Colon (tissue), 2 donors: ENCODE measurements around the gene CCNI.
"Not testable (repeated sequence)": the region's sequence is repeated elsewhere in the genome, so short reads cannot be mapped to it uniquely, and the experiment has no call there.

Experiments used
- FAIRE-seq: peaks from 2 replicates; lab custom pipeline; 2012; peaks lifted over from hg19 to GRCh38; lab: Jason Lieb, UNC
- donor health status: control.
- donor health status: control.

The CCNI gene, protein sequence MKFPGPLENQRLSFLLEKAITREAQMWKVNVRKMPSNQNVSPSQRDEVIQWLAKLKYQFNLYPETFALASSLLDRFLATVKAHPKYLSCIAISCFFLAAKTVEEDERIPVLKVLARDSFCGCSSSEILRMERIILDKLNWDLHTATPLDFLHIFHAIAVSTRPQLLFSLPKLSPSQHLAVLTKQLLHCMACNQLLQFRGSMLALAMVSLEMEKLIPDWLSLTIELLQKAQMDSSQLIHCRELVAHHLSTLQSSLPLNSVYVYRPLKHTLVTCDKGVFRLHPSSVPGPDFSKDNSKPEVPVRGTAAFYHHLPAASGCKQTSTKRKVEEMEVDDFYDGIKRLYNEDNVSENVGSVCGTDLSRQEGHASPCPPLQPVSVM

DNA sequence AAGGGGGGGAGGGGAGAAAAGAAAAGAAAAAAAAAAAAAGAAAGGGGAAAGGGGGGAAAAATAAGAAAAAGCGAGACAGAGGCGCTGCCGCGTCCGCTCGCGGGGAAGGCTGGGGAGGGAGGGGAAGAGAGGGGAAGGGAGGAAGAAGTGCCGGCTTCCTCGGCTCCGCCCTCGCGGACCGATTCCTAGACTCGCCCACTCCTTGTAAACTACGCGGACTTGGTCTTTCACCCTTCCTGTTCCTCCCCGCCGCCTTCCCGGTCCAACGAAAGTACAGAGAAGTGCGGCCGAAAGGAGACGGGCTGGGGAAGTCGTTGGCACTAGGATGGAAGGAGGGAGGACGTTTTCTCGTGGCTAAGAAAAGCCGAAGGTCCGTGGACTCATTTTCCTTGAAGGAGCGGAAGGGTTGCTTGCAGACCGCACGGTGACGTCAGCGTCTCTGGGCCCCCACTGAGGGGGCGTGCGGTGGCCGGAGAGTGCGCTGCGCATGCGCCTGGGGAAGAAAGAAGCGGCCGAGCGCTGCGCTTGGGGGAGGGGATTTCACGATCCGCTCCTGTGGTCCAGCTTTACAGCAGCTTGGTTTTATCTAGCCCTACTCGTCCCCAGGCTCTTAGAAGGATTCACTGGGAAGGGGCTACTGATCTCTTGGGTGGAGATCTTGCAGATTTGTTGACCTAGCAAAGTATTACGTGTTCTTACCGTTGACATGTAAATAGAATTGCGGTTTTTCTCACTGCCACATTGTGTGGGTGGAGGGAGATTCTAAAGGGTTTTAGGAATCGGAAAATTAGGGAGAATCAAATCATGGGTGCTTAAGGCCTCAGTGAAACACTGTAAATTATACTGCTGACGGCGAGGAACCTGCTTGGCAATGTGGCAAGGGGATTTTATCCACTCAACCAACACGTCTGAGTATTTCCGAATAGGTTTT lies at the start of gene CCNI:
TSS of gene CCNI (minus strand) at position 121 of the 931 bp plus-strand sequence. CDS start 9,627 bp downstream, outside the sequence.
- FAIRE-seq = no peak

DNA sequence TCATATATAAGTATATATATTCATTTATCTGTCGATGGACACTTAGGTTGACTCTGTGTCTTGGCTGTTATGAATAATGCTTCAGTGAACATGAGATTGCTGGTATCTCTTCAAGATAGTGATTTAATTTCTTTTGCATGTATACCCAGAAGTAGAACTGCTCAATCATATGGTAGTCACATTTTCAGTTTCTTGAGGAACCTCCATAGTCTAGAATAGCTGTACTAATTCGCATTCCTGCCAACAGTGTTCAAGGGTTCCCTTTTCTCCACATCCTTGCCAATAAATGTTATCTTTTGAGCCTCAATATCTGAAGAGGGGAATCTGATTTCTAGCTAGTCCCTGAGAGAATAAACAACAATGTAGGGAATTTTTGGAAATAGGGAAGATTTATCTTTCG lies 48.8 kb upstream of the CCNI start:
- FAIRE-seq = no peak

DNA sequence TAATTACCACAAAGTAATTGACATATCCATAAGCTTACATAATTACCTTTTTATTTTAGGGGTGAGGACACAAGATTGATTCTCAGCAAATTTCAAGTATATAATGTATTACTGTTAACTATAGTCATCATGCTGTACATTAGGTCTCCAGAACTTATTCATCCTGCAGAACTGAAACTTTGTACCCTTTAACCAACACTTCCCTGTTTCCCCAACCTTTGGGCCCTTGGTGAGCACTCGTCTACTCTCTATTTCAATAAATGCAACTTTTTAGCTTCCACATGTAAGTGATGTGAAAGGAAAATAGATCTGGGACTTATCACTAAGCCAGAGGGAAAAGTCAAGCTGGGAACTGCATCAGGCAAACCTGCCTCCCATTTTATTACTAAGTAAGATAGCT lies 47.6 kb upstream of the CCNI start:
- no peak for FAIRE-seq

- no peak for FAIRE-seq
These were observed 46.9 kb upstream of the CCNI start for GRCh38 chr4:77122656-77123055.

DNA sequence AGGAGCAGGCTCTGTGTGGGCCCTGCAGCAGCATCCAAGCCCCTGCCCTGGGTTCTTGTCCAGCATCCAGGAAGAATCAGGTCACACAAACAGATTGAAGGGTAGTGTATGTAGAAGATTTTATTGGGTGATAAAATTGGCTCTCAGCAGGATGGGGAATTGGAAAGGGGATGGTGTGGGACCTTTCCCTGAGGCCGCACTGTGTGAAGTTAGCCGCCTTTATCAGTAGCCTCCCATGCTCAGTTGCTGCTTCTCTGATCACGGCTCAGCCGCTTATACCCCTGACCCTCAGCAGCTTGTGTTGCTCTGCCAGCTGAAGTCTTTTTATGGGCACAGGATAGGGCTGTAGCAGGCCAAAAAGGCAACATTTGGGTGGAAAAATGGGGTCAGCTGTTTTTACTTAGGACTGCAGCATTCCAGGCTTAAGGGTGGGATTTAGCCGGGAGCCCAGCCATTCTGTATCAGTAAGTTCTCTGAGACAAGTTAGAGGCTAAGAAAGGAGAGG lies 46.0 kb upstream of the CCNI start:
- no peak for FAIRE-seq

DNA sequence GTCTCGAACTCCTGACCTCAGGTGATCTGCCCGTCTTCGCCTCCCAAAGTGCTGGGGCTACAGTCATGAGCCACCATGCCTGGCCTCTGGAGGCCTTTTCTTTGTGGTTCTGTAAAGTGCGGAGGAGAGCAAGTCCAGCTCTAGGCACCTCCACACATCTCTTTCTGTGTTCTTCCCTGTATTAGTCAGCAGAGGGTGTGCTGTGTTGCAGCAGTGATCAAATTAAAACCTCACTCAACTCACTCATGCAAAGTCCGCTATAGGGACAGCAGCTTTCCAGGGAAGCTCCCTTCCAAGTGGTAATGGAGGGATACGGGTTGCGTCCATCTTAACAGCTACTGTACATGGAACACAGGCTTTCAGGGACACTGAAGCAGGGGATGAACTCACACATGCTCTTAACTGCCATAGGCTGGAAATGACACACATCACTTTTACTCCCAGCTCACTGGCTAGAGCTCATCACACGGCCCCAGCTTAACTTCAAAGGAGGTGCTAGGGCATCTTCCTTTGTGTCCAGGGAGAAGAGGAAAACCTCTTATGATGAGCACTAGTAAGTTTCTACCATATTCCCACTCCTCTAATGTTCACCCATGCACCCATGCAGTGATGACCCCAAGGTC lies 45.2 kb upstream of the CCNI start:
- FAIRE-seq = no peak

DNA sequence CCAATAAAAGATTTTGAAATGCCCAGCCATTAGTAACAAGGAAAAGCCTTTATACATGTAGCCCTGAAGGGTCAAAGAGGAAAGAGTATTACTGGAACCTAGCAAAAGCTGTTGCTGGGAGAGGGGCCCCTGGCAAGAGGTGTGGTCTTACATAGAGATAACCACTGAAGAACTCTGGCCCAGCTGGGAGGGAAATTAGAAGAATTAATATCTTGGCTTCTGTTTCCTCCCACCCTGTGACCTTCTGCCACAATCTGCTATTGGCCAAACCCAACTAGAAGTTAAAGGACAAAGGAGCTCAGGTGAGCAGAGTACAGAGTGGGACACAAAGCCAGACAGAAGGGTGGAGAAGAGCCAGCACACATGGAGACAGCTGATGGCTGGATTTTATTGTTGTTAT lies 41.9 kb upstream of the CCNI start:
- no peak for FAIRE-seq

GRCh38 chr4:77113069-77113468 lies 37.3 kb upstream of the CCNI start:
- no peak for FAIRE-seq

- no peak for FAIRE-seq
These were observed 34.9 kb upstream of the CCNI start for GRCh38 chr4:77110730-77111129.

- FAIRE-seq = no peak
These were observed 29.2 kb upstream of the CCNI start for GRCh38 chr4:77104791-77105540.

DNA sequence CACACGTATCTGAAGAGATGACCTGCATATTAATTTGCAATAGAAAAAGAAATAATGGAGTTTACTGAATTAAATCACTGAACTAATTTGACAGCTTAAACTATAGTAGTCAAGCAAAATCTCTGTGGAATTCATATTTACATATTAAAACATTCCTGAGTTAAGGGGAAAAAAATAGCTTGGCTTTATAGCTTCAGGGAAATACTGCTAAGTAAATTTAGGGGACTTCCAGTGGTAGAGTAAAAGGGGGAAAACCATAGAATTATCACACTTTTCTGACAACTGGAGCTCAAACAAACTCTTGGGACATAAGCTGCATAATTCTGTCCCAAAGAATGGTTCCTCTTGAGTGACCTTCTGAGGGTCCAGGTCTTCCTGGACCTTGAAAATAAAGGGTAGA lies 28.6 kb upstream of the CCNI start:
- FAIRE-seq = no peak

GRCh38 chr4:77100234-77100633 lies 24.4 kb upstream of the CCNI start:
- no peak for FAIRE-seq

GRCh38 chr4:77097611-77098010 lies 21.8 kb upstream of the CCNI start:
- FAIRE-seq = no peak

DNA sequence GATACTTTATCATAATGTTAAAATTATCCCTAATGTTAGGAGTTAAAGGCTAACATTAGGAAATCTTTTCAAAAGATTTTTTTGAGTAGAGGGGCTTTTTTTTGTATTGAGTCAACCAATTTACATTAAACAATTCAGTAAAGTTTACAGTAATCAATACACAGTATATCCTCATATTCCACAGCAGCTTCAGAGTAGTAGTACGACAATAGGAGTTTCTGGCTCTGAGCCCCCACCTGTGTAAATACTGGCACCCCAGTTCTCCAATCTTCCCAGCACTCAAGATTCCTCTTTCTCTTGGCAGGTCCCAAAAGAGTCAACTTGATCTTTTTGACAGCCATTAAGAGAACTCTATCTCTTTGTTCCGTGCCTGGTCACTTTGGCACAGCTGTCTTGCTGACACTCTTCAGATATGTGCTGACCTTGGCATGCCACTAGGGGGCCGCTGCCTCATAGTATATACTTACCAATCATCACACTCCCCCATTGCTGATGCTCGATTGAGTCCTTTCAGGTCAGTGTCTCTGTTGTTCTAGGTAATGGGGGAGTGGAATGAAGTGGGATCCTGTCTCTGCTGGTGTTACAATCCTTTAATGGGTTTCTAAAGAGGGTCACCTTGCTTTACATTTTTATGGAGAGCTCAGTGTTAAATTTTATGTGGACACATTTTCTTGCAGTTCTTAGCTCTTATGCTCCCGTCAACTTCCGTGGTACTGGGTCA lies 19.5 kb upstream of the CCNI start:
- no peak for FAIRE-seq

DNA sequence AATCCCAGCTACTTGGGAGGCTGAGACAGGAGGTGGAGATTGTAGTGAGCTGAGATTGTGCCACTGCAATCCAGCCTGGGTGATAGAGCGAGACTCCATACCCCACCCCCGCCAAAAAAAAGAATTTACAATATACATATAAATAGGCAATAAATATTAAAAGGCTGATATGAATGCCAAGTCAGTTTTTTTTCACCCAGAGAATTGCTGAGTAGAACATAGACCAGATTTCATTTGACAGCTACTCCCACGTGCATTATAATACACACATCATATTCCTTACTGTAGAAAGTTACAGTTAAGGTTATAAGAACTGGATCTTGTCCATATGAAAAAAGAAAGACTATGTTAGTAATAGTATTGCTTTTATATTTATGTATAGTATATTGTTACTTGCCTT lies 18.7 kb upstream of the CCNI start:
- no peak for FAIRE-seq

GRCh38 chr4:77093401-77093800 lies 17.6 kb upstream of the CCNI start:
- no peak for FAIRE-seq

GRCh38 chr4:77092975-77093374 lies 17.2 kb upstream of the CCNI start:
- FAIRE-seq = no peak

GRCh38 chr4:77089866-77090265 lies 14.1 kb upstream of the CCNI start:
- no peak for FAIRE-seq

GRCh38 chr4:77087027-77087426 lies 11.2 kb upstream of the CCNI start:
- FAIRE-seq = not testable (repeated sequence)

- no peak for FAIRE-seq
These were observed 8.3 kb upstream of the CCNI start for GRCh38 chr4:77084019-77084639.
